Measurements from ENCODE around the gene CDK4. TPM values are rescaled to one million over a fixed set of nuclear protein-coding genes. Genes with fewer than 3 reads are reported as not detected.
"Not testable (repeated sequence)": the region's sequence is repeated elsewhere in the genome, so short reads cannot be mapped to it uniquely, and the experiment has no call there.

CDK4 gene
- total RNA-seq, 1 donor from 2014 or later: 333 TPM

- H3K4me3 Mint-ChIP-seq: peak overlapping the region; percentile 41
- no peak for DNase-seq (ENCODE audit: low read depth, low spot score)
- H3K9me3 Mint-ChIP-seq: no peaks in the 10 kb centered on the region
- no peaks in the 10 kb centered on the region for H3K27me3 Mint-ChIP-seq (ENCODE audit: low read depth)
- H3K36me3 Mint-ChIP-seq (ENCODE audit: low read depth): peaks cover 4% of the 10 kb centered on the region
- peaks cover 11% of the 10 kb centered on the region for H3K4me1 Mint-ChIP-seq
- peak overlapping the region; percentile 35 for H3K27ac Mint-ChIP-seq (ENCODE audit: unreplicated experiment)
- no peak for TF ChIP-seq CTCF (conservative IDR thresholded peaks at IDR 0.05)
Measured at GRCh38 chr12:57777367-57777766, 25.3 kb upstream of the CDK4 start.

GRCh38 chr12:57776247-57776587, 24.1 kb upstream of the CDK4 start:
- H3K9me3 Mint-ChIP-seq: no peaks in the 10 kb centered on the region
- H3K36me3 Mint-ChIP-seq (ENCODE audit: low read depth): peaks cover 4% of the 10 kb centered on the region
- peaks cover 17% of the 10 kb centered on the region for H3K4me1 Mint-ChIP-seq
- no peak for DNase-seq (ENCODE audit: low read depth, low spot score)
- H3K27ac Mint-ChIP-seq (ENCODE audit: unreplicated experiment): peak overlapping the region; percentile 72
- peak overlapping the region; percentile 71 for H3K4me3 Mint-ChIP-seq
- H3K27me3 Mint-ChIP-seq (ENCODE audit: low read depth): peaks cover 6% of the 10 kb centered on the region
- no peak for TF ChIP-seq CTCF (conservative IDR thresholded peaks at IDR 0.05)

- no peak for TF ChIP-seq CTCF (conservative IDR thresholded peaks at IDR 0.05)
- no peaks in the 10 kb centered on the region for H3K9me3 Mint-ChIP-seq
- H3K36me3 Mint-ChIP-seq (ENCODE audit: low read depth): peaks cover 4% of the 10 kb centered on the region
- no peak for DNase-seq (ENCODE audit: low read depth, low spot score)
- peaks cover 21% of the 10 kb centered on the region for H3K4me1 Mint-ChIP-seq
- peak overlapping the region; percentile 72 for H3K27ac Mint-ChIP-seq (ENCODE audit: unreplicated experiment)
- H3K27me3 Mint-ChIP-seq (ENCODE audit: low read depth): peaks cover 6% of the 10 kb centered on the region
- H3K4me3 Mint-ChIP-seq: peak overlapping the region; percentile 71
Measured at GRCh38 chr12:57775563-57776246, 23.6 kb upstream of the CDK4 start.

GRCh38 chr12:57775044-57775443, 22.9 kb upstream of the CDK4 start:
- Mint-ChIP-seq H3K27ac (ENCODE audit: unreplicated experiment) (no peak overlapping the region), H3K9me3 (no peaks in the 10 kb centered on the region), H3K36me3 (ENCODE audit: low read depth) (peaks cover 7% of the 10 kb centered on the region), H3K4me1 (peaks cover 21% of the 10 kb centered on the region), H3K27me3 (ENCODE audit: low read depth) (peaks cover 6% of the 10 kb centered on the region), H3K4me3 (peak overlapping the region; percentile 71)
- no peak for DNase-seq (ENCODE audit: low read depth, low spot score)
- TF ChIP-seq CTCF (conservative IDR thresholded peaks at IDR 0.05): no peak

GRCh38 chr12:57774634-57775033, 22.5 kb upstream of the CDK4 start:
- Mint-ChIP-seq H3K4me1 (peaks cover 21% of the 10 kb centered on the region), H3K4me3 (peak overlapping the region; percentile 74)
- DNase-seq (ENCODE audit: low read depth, low spot score); H3K36me3 Mint-ChIP-seq (ENCODE audit: low read depth); H3K27me3 Mint-ChIP-seq (ENCODE audit: low read depth); H3K9me3 Mint-ChIP-seq; H3K27ac Mint-ChIP-seq (ENCODE audit: unreplicated experiment): not testable (repeated sequence)

GRCh38 chr12:57772429-57773322, 20.6 kb upstream of the CDK4 start, which contains the start of gene EEF1AKMT3:
Gene EEF1AKMT3 (plus strand): TSS chr12:57772614. CDS start chr12:57772725, 111 bp downstream.
- Mint-ChIP-seq H3K27me3 (ENCODE audit: low read depth) (peaks cover 19% of the 10 kb centered on the region), H3K36me3 (ENCODE audit: low read depth) (peaks cover 14% of the 10 kb centered on the region), H3K9me3 (no peaks in the 10 kb centered on the region), H3K27ac (ENCODE audit: unreplicated experiment) (peak within 1 kb of the TSS; percentile 100), H3K4me1 (peaks cover 21% of the 10 kb centered on the region), H3K4me3 (peak within 1 kb of the TSS; percentile 99)
- no peak for TF ChIP-seq CTCF (conservative IDR thresholded peaks at IDR 0.05)
- DNase-seq (ENCODE audit: low read depth, low spot score): peak; percentile 34

Data from neural crest cell (in vitro differentiated cells).